NT2/D1 (cell line): ENCODE results near the gene CEMIP.

ENCODE experiments used
- YY1 ChIP-seq: IDR thresholded peaks from 2 replicates; pipeline ENCODE4 v1.6.1; 2011; ENCODE audit not compliant: insufficient read length, insufficient read depth
- ZNF274 ChIP-seq: IDR thresholded peaks from 2 replicates; pipeline ENCODE4 v1.6.1; 2011; ENCODE audit warnings: mild to moderate bottlenecking, low read depth, low read length

DNA sequence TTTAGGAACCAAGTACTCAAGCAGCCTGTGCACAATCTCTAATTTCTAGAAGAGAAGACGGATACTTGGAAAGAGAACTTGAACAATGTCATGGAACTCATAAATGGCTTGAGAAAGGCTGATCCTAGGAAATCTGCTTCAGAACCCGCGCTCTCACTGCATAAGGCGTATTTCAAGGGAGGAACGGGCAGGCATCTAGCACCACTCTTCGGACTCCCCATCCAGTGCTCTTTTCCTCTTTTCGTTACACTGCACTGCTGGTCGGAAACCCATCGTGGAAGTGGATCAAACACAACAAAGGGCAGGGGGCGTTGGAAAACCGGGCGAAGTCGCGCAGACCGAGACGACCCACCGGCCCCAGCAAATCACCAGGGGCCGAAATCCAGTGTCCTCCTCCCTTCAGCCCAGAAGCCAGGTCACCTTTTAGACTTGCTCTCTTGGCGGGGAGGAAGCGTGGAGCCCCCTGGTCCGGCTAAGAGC lies 221.0 kb downstream of the CEMIP start:
- no peak for TF ChIP-seq ZNF274
- no peak for TF ChIP-seq YY1
